MM.1S (cell line): ENCODE data around the gene DIS3L2.

Source experiments
- DNase-seq: peaks from one replicate; pipeline ENCODE4 v3.0.0-alpha.2; 2015
- H2AFZ ChIP-seq: fragments of 300-600 bp; sonication (generic); 2 replicates; pipeline ENCODE4 v1.6.0; 2016; ENCODE audit warnings: antibody characterized with exemption, low read length
- H3F3A ChIP-seq: fragments of 300-600 bp; sonication (generic); 2 replicates; pipeline ENCODE4 v1.6.1; 2016; ENCODE audit warnings: mild to moderate bottlenecking, antibody characterized with exemption, low read length, moderate library complexity, mixed read lengths; ENCODE audit not compliant: insufficient read depth
- H3K27ac ChIP-seq: fragments of 300-600 bp; sonication (generic); 2 replicates; pipeline ENCODE4 v1.5.1; 2016; ENCODE audit warnings: mild to moderate bottlenecking, low read length
- H3K27me3 ChIP-seq: fragments of 300-600 bp; sonication (generic); replicated peaks from 2 replicates; pipeline ENCODE4 v1.6.0; 2016; ENCODE audit warnings: low read length; ENCODE audit not compliant: insufficient read depth
- H3K36me3 ChIP-seq: fragments of 300-600 bp; sonication (generic); replicated peaks from 2 replicates; pipeline ENCODE4 v1.6.1; 2016; ENCODE audit warnings: mild to moderate bottlenecking, low read length, mixed read lengths; ENCODE audit not compliant: insufficient read depth
- H3K4me1 ChIP-seq: fragments of 300-600 bp; sonication (generic); 2 replicates; pipeline ENCODE4 v1.6.1; 2016; ENCODE audit warnings: low read length, mixed read lengths
- H3K4me2 ChIP-seq: fragments of 300-600 bp; sonication (generic); 2 replicates; pipeline ENCODE4 v1.6.0; 2016; ENCODE audit warnings: low read depth, low read length
- H3K4me3 ChIP-seq: fragments of 300-600 bp; sonication (generic); 2 replicates; pipeline ENCODE4 v1.5.1; 2016; ENCODE audit warnings: low read length, mixed read lengths
- H3K79me2 ChIP-seq: fragments of 300-600 bp; sonication (generic); 2 replicates; pipeline ENCODE4 v1.6.1; 2016; ENCODE audit warnings: mixed run types, low read length, mixed read lengths
- H3K9ac ChIP-seq: fragments of 300-600 bp; sonication (generic); 2 replicates; pipeline ENCODE4 v1.6.1; 2016; ENCODE audit warnings: low read length, mixed read lengths
- H3K9me2 ChIP-seq: fragments of 300-600 bp; sonication (generic); replicated peaks from 2 replicates; pipeline ENCODE4 v1.6.1; 2016; ENCODE audit warnings: mild to moderate bottlenecking, low read length, mixed read lengths; ENCODE audit not compliant: insufficient read depth
- H3K9me3 ChIP-seq: fragments of 300-600 bp; sonication (generic); replicated peaks from 2 replicates; pipeline ENCODE4 v1.6.1; 2016; ENCODE audit warnings: mild to moderate bottlenecking, low read length, mixed read lengths; ENCODE audit not compliant: insufficient read depth
- H4K20me1 ChIP-seq: fragments of 300-600 bp; sonication (generic); 2 replicates; pipeline ENCODE4 v1.6.1; 2016; ENCODE audit warnings: mild to moderate bottlenecking, low read length, moderate library complexity, mixed read lengths; ENCODE audit not compliant: insufficient read depth
- CTCF ChIP-seq: fragments of 300-600 bp; sonication (generic); IDR thresholded peaks from 2 replicates; pipeline ENCODE4 v1.5.1; 2016; ENCODE audit warnings: antibody characterized with exemption, low read length, mixed read lengths
- EZH2 ChIP-seq: fragments of 300-600 bp; sonication (generic); optimal IDR thresholded peaks from 2 replicates; pipeline ENCODE3; 2017; ENCODE audit warnings: low read depth, mild to moderate bottlenecking, antibody characterized with exemption, low read length, mixed read lengths
- EZH2phosphoT487 ChIP-seq: fragments of 300-600 bp; sonication (generic); IDR thresholded peaks from 2 replicates; pipeline ENCODE4 v1.6.1; 2018; ENCODE audit warnings: antibody characterized with exemption, low read length

The DIS3L2 gene

GRCh38 chr2:232085826-232086425 is 124.4 kb downstream of the DIS3L2 start:
- H3K4me2 ChIP-seq: no peak overlapping the region
- H3K79me2 ChIP-seq: peaks cover 4% of the 10 kb centered on the region; the same call in 1 of the 2 replicates
- H3K27me3 ChIP-seq: no peaks in the 10 kb centered on the region
- TF ChIP-seq EZH2: no peak
- TF ChIP-seq CTCF: no peak
- no peak for TF ChIP-seq EZH2phosphoT487
- H3K9me3 ChIP-seq: no peaks in the 10 kb centered on the region
- H2AFZ ChIP-seq: no peak overlapping the region
- no peak for DNase-seq
- H3F3A ChIP-seq: no peaks in the 10 kb centered on the region
- H4K20me1 ChIP-seq: no peaks in the 10 kb centered on the region
- no peak overlapping the region for H3K4me3 ChIP-seq
- H3K36me3 ChIP-seq: no peaks in the 10 kb centered on the region; the same call in 1 of the 2 replicates
- no peaks in the 10 kb centered on the region for H3K9me2 ChIP-seq
- no peak overlapping the region for H3K9ac ChIP-seq
- no peak overlapping the region for H3K27ac ChIP-seq
- H3K4me1 ChIP-seq: no peaks in the 10 kb centered on the region

DNA sequence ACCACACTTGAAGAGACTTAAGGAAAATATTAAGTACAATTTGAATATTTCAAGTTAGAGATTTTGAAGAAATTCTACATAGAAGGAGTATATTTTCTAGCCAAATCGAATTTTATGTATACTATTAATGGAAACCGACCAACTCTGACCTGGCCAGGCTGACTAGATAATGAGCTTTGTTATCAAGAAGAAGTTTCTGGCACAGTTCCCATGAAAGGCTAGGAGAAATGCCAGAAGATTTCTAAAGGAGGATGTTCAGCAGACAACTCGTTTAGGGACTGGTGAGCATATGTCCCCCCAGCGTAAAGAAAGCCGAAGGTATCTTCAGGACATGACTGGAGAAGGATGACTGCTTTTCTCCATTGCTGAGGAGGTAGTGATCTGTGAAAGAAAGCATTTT is 127.3 kb downstream of the DIS3L2 start:
- no peak for DNase-seq
- Histone ChIP-seq H3K36me3 (no peaks in the 10 kb centered on the region; the same call in 1 of the 2 replicates), H3K4me2 (no peak overlapping the region), H3K9me2 (no peaks in the 10 kb centered on the region), H3K4me1 (no peaks in the 10 kb centered on the region), H4K20me1 (no peaks in the 10 kb centered on the region), H2AFZ (no peak overlapping the region), H3K79me2 (peaks cover 4% of the 10 kb centered on the region; the same call in 1 of the 2 replicates), H3K4me3 (no peak overlapping the region), H3K27me3 (no peaks in the 10 kb centered on the region), H3F3A (no peaks in the 10 kb centered on the region), H3K9me3 (no peaks in the 10 kb centered on the region), H3K9ac (no peak overlapping the region), H3K27ac (no peak overlapping the region)
- TF ChIP-seq CTCF (no peak), EZH2phosphoT487 (no peak), EZH2 (no peak)

- Histone ChIP-seq H3K4me3 (no peak overlapping the region), H3K4me1 (no peaks in the 10 kb centered on the region)
These were observed 132.7 kb downstream of the DIS3L2 start for GRCh38 chr2:232094201-232094600.

More at GRCh38 chr2:232094201-232094600, 132.7 kb downstream of the DIS3L2 start:
- H3K79me2 ChIP-seq: no peaks in the 10 kb centered on the region
- no peak for DNase-seq
- no peaks in the 10 kb centered on the region for H3K9me3 ChIP-seq
- no peaks in the 10 kb centered on the region for H3F3A ChIP-seq
- no peak overlapping the region for H3K9ac ChIP-seq
- no peaks in the 10 kb centered on the region for H3K27me3 ChIP-seq
- H4K20me1 ChIP-seq: no peaks in the 10 kb centered on the region
- H3K27ac ChIP-seq: no peak overlapping the region
- TF ChIP-seq CTCF: no peak
- no peak for TF ChIP-seq EZH2phosphoT487
- no peak for TF ChIP-seq EZH2
- no peaks in the 10 kb centered on the region for H3K9me2 ChIP-seq
- H2AFZ ChIP-seq: no peak overlapping the region
- no peaks in the 10 kb centered on the region; the same call in 1 of the 2 replicates for H3K36me3 ChIP-seq
- H3K4me2 ChIP-seq: no peak overlapping the region
